Progenitor cell of endocrine pancreas (in vitro differentiated cells): ENCODE data around the gene MT1M. TPM values are rescaled to one million over a fixed set of nuclear protein-coding genes. Genes with fewer than 3 reads are reported as not detected.
A peak's percentile ranks its signal among the peaks of the same experiment; 100 is the strongest.

Experiments used
- DNase-seq: peaks from one replicate; pipeline ENCODE4 v3.0.0; 2021; ENCODE audit warnings: low spot score; ENCODE audit not compliant: unreplicated experiment
- H3K27ac Mint-ChIP-seq: 2 replicates; pipeline ENCODE4 v1.8.0; 2021; ENCODE audit warnings: mild to moderate bottlenecking, moderate library complexity, mixed read lengths
- H3K27me3 Mint-ChIP-seq: 2 replicates; pipeline ENCODE4 v1.8.0; 2021; ENCODE audit warnings: mixed read lengths
- H3K36me3 Mint-ChIP-seq: 2 replicates; pipeline ENCODE4 v1.8.0; 2022; ENCODE audit warnings: mixed read lengths; ENCODE audit not compliant: insufficient read depth
- H3K4me1 Mint-ChIP-seq: 2 replicates; pipeline ENCODE4 v1.8.0; 2021; ENCODE audit warnings: low read depth, mixed read lengths
- H3K4me3 Mint-ChIP-seq: 2 replicates; pipeline ENCODE4 v1.8.0; 2021; ENCODE audit warnings: low read depth, mild to moderate bottlenecking, moderate library complexity, mixed read lengths
- H3K9me3 Mint-ChIP-seq: 2 replicates; pipeline ENCODE4 v1.8.0; 2021; ENCODE audit warnings: low read depth, mixed read lengths
- total RNA-seq: library from RNA; stranded (reverse); gene quantifications from 2 replicates; pipeline ENCODE4 v1.2.1, GENCODE V29; 2021
- TF ChIP-seq, protein P1 (sequence below): fragments of 200-600 bp; sonication (generic); IDR thresholded peaks from one replicate; pipeline ENCODE4 v1.5.0; 2021; ENCODE audit warnings: antibody characterized with exemption, mild to moderate bottlenecking; ENCODE audit not compliant: unreplicated experiment

Gene MT1M
- total RNA-seq, 1 donor from 2014 or later = not detected

DNA sequence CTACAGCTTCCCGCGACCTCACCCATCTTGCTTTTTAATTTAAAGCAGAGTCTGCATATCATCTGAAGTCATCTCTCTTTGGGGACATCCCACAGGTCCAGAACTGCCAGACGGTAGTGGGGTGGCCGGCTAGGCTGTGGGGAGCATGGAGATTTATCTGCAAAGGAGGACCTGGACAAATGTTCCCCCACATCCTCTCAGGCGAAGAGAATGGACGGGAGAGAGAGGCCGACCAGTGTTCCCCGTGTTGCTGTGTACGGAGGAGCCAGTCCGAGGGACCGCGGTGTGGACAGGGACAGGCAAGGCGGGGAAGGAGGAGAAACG is 665 bp upstream of the MT1M start:
- Mint-ChIP-seq H3K27me3 (peaks cover 88% of the 10 kb centered on the region), H3K9me3 (no peaks in the 10 kb centered on the region), H3K27ac (no peak overlapping the region), H3K4me3 (peak overlapping the region; percentile 52), H3K4me1 (peaks cover 7% of the 10 kb centered on the region), H3K36me3 (no peaks in the 10 kb centered on the region)
- DNase-seq = no peak
- TF ChIP-seq, protein P1, sequence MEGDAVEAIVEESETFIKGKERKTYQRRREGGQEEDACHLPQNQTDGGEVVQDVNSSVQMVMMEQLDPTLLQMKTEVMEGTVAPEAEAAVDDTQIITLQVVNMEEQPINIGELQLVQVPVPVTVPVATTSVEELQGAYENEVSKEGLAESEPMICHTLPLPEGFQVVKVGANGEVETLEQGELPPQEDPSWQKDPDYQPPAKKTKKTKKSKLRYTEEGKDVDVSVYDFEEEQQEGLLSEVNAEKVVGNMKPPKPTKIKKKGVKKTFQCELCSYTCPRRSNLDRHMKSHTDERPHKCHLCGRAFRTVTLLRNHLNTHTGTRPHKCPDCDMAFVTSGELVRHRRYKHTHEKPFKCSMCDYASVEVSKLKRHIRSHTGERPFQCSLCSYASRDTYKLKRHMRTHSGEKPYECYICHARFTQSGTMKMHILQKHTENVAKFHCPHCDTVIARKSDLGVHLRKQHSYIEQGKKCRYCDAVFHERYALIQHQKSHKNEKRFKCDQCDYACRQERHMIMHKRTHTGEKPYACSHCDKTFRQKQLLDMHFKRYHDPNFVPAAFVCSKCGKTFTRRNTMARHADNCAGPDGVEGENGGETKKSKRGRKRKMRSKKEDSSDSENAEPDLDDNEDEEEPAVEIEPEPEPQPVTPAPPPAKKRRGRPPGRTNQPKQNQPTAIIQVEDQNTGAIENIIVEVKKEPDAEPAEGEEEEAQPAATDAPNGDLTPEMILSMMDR = no peak

DNA sequence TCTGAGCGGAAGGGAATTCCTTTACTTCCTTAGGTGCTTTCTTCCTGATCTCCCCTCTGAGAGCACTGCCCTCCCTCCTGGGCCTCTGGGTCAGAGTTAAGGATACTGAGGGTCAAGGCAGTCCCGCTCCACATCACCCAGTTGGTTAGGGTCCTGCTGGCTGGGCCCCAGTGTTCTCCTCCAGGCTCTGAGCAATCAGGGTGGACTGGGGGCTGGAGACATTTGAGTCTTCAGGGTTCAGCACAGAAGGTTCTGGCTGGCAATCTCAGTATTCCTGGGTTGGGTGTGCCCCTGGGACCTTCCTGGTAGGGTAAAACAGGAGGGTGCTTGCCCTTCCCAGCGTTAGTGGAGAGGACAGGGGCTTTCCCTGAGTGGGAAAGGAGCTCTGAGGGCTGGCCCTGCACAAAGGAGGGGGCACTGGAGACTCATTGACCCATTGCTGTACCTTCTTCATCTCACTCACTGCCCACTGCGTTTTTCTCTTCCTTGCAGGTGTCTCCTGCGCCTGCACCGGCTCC is 448 bp downstream of the MT1M start:
- Mint-ChIP-seq H3K36me3 (no peaks in the 10 kb centered on the region), H3K27ac (no peak overlapping the region), H3K4me1 (peaks cover 6% of the 10 kb centered on the region), H3K27me3 (peaks cover 93% of the 10 kb centered on the region), H3K9me3 (no peaks in the 10 kb centered on the region), H3K4me3 (peak overlapping the region; percentile 11)
- DNase-seq = no peak
- TF ChIP-seq, protein P1 = no peak

DNA sequence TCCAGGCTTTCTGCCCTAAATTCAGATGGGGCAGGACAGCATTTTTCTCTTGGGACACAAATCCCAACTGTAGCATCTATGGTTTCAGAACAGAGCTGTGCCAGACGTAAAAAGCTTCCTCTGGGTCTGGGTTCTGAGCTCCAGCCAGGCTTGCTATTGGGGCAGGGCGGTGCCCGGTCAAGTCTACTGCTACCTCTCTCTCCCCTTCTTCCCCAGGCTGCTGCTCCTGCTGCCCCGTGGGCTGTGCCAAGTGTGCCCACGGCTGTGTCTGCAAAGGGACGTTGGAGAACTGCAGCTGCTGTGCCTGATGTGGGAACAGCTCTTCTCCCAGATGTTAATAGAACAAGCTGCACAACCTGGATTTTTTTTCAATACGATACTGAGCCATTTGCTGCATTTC is 1.1 kb downstream of the MT1M start:
- peaks cover 93% of the 10 kb centered on the region for H3K27me3 Mint-ChIP-seq
- H3K4me3 Mint-ChIP-seq = no peak overlapping the region
- no peak overlapping the region for H3K27ac Mint-ChIP-seq
- no peaks in the 10 kb centered on the region for H3K36me3 Mint-ChIP-seq
- TF ChIP-seq, protein P1 = no peak
- peaks cover 6% of the 10 kb centered on the region for H3K4me1 Mint-ChIP-seq
- H3K9me3 Mint-ChIP-seq = no peaks in the 10 kb centered on the region
- no peak for DNase-seq

DNA sequence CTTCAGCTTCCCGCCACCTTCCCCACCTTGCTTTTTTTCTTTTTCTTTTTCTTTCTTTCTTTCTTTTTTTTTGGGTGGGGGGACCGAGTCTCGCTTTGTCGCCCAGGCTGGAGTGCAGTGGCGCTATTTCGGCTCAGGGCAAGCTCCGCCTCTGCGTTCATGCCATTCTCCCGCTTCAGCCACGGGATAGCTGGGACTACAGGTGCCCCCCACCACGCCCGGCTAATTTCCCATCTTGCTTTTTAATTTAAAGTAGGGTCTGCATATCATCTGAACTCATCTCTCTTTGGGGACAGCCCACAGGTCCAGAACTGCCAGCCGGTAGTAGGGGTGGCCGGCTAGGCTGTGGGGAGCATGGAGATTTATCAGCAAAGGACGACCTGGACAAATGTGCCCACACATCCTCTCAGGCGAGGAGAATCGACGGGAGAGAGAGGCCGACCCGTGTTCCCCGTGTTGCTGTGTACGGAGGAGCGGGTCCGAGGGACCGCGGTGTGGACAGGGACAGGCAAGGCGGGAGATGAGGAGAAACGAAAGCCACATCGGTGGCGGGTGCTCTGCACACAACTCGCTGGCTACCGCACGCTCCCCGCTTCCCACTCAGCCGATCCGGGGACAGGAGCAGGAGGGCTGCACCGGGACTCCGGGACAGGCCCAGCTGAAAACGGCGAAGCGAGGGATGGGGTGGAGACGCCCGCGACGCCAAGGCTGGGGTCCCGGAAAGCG is 2.4 kb downstream of the MT1M start:
- H3K4me1 Mint-ChIP-seq = peaks cover 6% of the 10 kb centered on the region
- no peak for DNase-seq
- H3K4me3 Mint-ChIP-seq = no peak overlapping the region
- no peaks in the 10 kb centered on the region for H3K36me3 Mint-ChIP-seq
- TF ChIP-seq, protein P1 = no peak
- H3K9me3 Mint-ChIP-seq = no peaks in the 10 kb centered on the region
- H3K27ac Mint-ChIP-seq = no peak overlapping the region
- peaks cover 93% of the 10 kb centered on the region for H3K27me3 Mint-ChIP-seq

DNA sequence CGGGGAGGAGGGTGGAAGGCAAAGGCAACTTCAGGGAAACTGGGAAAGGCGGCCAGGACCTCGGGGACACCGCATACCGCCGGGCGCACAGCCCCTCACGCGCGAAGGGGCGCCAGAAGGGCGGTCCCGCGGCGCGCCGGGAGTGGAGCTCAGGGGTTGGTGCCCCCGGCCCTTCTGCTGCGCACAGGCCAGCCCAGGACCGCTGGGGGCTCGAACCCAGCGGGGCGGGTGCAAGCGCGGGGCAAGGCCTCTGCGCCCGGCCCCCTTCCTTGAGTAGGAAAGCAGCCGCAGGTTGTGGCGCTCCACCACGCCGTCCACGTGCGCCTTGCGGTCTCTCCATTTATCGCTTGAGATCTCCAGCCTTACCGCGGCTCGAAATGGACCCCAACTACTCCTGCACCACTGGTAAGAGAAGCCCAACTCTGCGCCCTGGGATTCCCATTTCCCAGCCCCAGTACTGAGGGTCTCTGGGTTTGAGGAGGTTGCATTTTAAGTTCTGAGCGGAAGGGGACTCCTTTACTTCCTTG is 3.0 kb downstream of the MT1M start:
- TF ChIP-seq, protein P1 = no peak
- peaks cover 6% of the 10 kb centered on the region for H3K4me1 Mint-ChIP-seq
- no peak overlapping the region for H3K27ac Mint-ChIP-seq
- no peak for DNase-seq
- H3K27me3 Mint-ChIP-seq = peaks cover 93% of the 10 kb centered on the region
- no peaks in the 10 kb centered on the region for H3K9me3 Mint-ChIP-seq
- no peaks in the 10 kb centered on the region for H3K36me3 Mint-ChIP-seq
- H3K4me3 Mint-ChIP-seq = no peak overlapping the region
